GM23338 (cell line): ENCODE measurements around the gene SAT1. TPM values are rescaled to one million over a fixed set of nuclear protein-coding genes. Genes with fewer than 3 reads are reported as not detected.

Experiments used
- ATAC-seq: fragments of 200-7000 bp; cut with Tn5 transposase; 3 replicates; pipeline ENCODE4 v1.9.1; 2020
- DNase-seq: peaks from one replicate; pipeline ENCODE4 v3.0.0-alpha.2; 2015; ENCODE audit warnings: low spot score
- H2AFZ ChIP-seq: fragments of 200-600 bp; sonication (generic); 2 replicates; pipeline ENCODE4 v1.8.0; 2016; ENCODE audit warnings: antibody characterized with exemption, mild to moderate bottlenecking, moderate library complexity
- H3F3A ChIP-seq: fragments of 200-600 bp; sonication (generic); replicated peaks from 2 replicates; pipeline ENCODE4 v1.8.0; 2017; ENCODE audit warnings: antibody characterized with exemption, mixed run types, low read depth
- H3K27ac ChIP-seq: fragments of 200-600 bp; sonication (generic); 2 replicates; pipeline ENCODE4 v1.6.1; 2016; ENCODE audit warnings: low read depth
- H3K27me3 ChIP-seq: fragments of 200-600 bp; sonication (generic); 2 replicates; pipeline ENCODE4 v1.8.0; 2016; ENCODE audit warnings: mild to moderate bottlenecking, mixed run types, moderate library complexity; ENCODE audit not compliant: insufficient read depth
- H3K36me3 ChIP-seq: fragments of 200-600 bp; sonication (generic); 2 replicates; pipeline ENCODE4 v1.8.0; 2016; ENCODE audit warnings: mild to moderate bottlenecking; ENCODE audit not compliant: insufficient read depth
- H3K4me1 ChIP-seq: fragments of 200-600 bp; sonication (generic); 2 replicates; pipeline ENCODE4 v1.8.0; 2016; ENCODE audit warnings: mild to moderate bottlenecking, moderate library complexity; ENCODE audit not compliant: insufficient read depth
- H3K4me2 ChIP-seq: fragments of 200-600 bp; sonication (generic); 2 replicates; pipeline ENCODE4 v1.7.1; 2017; ENCODE audit warnings: mixed run types
- H3K4me3 ChIP-seq: fragments of 200-600 bp; sonication (generic); 2 replicates; pipeline ENCODE4 v1.6.1; 2016; ENCODE audit warnings: mixed run types
- H3K79me2 ChIP-seq: fragments of 200-600 bp; sonication (generic); replicated peaks from 2 replicates; pipeline ENCODE4 v1.8.0; 2017; ENCODE audit warnings: mild to moderate bottlenecking; ENCODE audit not compliant: insufficient read depth
- H3K9me2 ChIP-seq: fragments of 200-600 bp; sonication (generic); 2 replicates; pipeline ENCODE4 v1.8.0; 2017; ENCODE audit not compliant: insufficient read depth
- H4K20me1 ChIP-seq: fragments of 200-600 bp; sonication (generic); replicated peaks from 2 replicates; pipeline ENCODE4 v1.8.0; 2017; ENCODE audit warnings: mild to moderate bottlenecking; ENCODE audit not compliant: insufficient read depth
- H3K27ac Mint-ChIP-seq: 2 replicates; pipeline ENCODE4 v1.8.0; 2020; ENCODE audit warnings: inconsistent platforms, mild to moderate bottlenecking, moderate library complexity, mixed read lengths
- H3K27me3 Mint-ChIP-seq: 3 replicates; pipeline ENCODE4 v1.8.0; 2022; ENCODE audit warnings: low read depth, mild to moderate bottlenecking, moderate library complexity, mixed read lengths, inconsistent platforms; ENCODE audit not compliant: insufficient read depth, poor library complexity
- H3K36me3 Mint-ChIP-seq: 3 replicates; pipeline ENCODE4 v1.8.0; 2021; ENCODE audit warnings: low read depth, mild to moderate bottlenecking, inconsistent platforms, moderate library complexity, mixed read lengths
- H3K4me1 Mint-ChIP-seq: 3 replicates; pipeline ENCODE4 v1.8.0; 2020; ENCODE audit warnings: mild to moderate bottlenecking, inconsistent platforms, mixed read lengths
- H3K4me3 Mint-ChIP-seq: 3 replicates; pipeline ENCODE4 v1.8.0; 2021; ENCODE audit warnings: moderate library complexity, mild to moderate bottlenecking, inconsistent platforms, mixed read lengths
- H3K9me3 Mint-ChIP-seq: 3 replicates; pipeline ENCODE4 v1.8.0; 2020; ENCODE audit warnings: moderate library complexity, mild to moderate bottlenecking, inconsistent platforms, mixed read lengths
- CREB1 ChIP-seq: fragments of 250-450 bp; sonication (Bioruptor Pico); IDR thresholded peaks from 2 replicates; pipeline ENCODE4 v1.5.0; 2020; ENCODE audit warnings: low read depth, mild to moderate bottlenecking, moderate library complexity
- EZH2 ChIP-seq: fragments of 200-600 bp; sonication (generic); IDR thresholded peaks from one replicate; pipeline ENCODE4 v1.8.0; 2017; ENCODE audit warnings: antibody characterized with exemption, mild to moderate bottlenecking, low read depth; ENCODE audit not compliant: unreplicated experiment
- EZH2phosphoT487 ChIP-seq: fragments of 200-600 bp; sonication (generic); IDR thresholded peaks from one replicate; pipeline ENCODE4 v1.8.1; 2018; ENCODE audit warnings: antibody characterized with exemption; ENCODE audit not compliant: unreplicated experiment
- JUNB ChIP-seq: IDR thresholded peaks from one replicate; pipeline ENCODE4 v1.6.1; 2016; ENCODE audit warnings: antibody characterized with exemption; ENCODE audit not compliant: unreplicated experiment
- NANOG ChIP-seq: IDR thresholded peaks from 2 replicates; pipeline ENCODE4 v1.6.1; 2016; ENCODE audit warnings: antibody characterized with exemption, borderline replicate concordance
- POLR2AphosphoS5 ChIP-seq: IDR thresholded peaks from 2 replicates; pipeline ENCODE4 v1.6.1; 2016; ENCODE audit warnings: antibody characterized with exemption, low read depth
- STAT1 ChIP-seq: IDR thresholded peaks from one replicate; pipeline ENCODE4 v1.6.1; 2016; ENCODE audit warnings: antibody characterized with exemption; ENCODE audit not compliant: unreplicated experiment
- ZNF114 ChIP-seq: fragments of 250-450 bp; sonication (Bioruptor Pico); IDR thresholded peaks from 2 replicates; pipeline ENCODE4 v1.5.0; 2020; ENCODE audit warnings: mild to moderate bottlenecking, moderate library complexity
- ZNF331 ChIP-seq: fragments of 250-450 bp; sonication (Bioruptor Pico); IDR thresholded peaks from 2 replicates; pipeline ENCODE4 v1.5.0; 2020; ENCODE audit warnings: low read depth, mild to moderate bottlenecking, moderate library complexity
- polyA plus RNA-seq: library from polyadenylated mRNA; unstranded; fragments of >200 nt; fragmentation: Nextera tagmentation; extraction: Ambion mirVana; gene quantifications from 2 replicates; pipeline ENCODE4 v1.2.1, GENCODE V29; 2016
- total RNA-seq: library from RNA; depleted of rRNA; stranded (reverse); fragments of >200 nt; shearing (Covaris generic); gene quantifications from 2 replicates; pipeline ENCODE4 v1.2.3, GENCODE V29; 2014
- TF ChIP-seq, protein P1 (sequence below): IDR thresholded peaks from 2 replicates; pipeline ENCODE4 v1.6.1; 2016; ENCODE audit warnings: antibody characterized with exemption
- TF ChIP-seq, protein P2 (sequence below): fragments of 250-450 bp; sonication (Bioruptor Pico); IDR thresholded peaks from 2 replicates; pipeline ENCODE4 v1.5.0; 2020; ENCODE audit warnings: mild to moderate bottlenecking, moderate library complexity
- TF ChIP-seq, protein P3 (sequence below), 2 experiments: fragments of 200-600 bp in 1 of 2; sonication (generic) in 1 of 2; conservative IDR thresholded peaks; 2 replicates each; pipeline versions ENCODE4 v1.5.1 to v1.6.1; 2016 to 2017; ENCODE audit warnings: antibody characterized with exemption in 2 of 2, low read depth in 2 of 2, mild to moderate bottlenecking in 2 of 2, moderate library complexity in 1 of 2

The SAT1 gene
- total and polyA plus RNA-seq, 2 experiments from 2014 or later, result 44.1 to 101 TPM

DNA sequence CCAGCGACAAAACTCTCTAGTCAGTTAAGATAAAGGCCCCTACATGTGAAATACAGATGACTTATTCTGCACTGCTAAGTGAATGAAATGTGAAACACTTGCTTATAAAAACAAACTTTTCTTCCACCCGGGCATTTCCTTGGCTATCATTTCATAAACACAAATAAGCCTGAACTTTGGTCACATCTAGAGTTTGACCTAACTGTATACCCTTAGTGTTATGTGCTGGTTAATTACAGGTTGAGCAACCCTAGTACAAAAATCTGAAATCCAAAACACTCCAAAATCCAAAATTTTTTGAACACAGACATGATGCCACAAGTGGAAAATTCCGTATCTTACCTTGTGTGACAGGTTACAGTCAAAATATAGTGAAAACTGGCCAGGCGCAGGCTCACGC lies 45.9 kb downstream of the SAT1 start (continued):
- TF ChIP-seq, protein P1, sequence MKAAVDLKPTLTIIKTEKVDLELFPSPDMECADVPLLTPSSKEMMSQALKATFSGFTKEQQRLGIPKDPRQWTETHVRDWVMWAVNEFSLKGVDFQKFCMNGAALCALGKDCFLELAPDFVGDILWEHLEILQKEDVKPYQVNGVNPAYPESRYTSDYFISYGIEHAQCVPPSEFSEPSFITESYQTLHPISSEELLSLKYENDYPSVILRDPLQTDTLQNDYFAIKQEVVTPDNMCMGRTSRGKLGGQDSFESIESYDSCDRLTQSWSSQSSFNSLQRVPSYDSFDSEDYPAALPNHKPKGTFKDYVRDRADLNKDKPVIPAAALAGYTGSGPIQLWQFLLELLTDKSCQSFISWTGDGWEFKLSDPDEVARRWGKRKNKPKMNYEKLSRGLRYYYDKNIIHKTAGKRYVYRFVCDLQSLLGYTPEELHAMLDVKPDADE, result no peak
- TF ChIP-seq POLR2AphosphoS5, result no peak

DNA sequence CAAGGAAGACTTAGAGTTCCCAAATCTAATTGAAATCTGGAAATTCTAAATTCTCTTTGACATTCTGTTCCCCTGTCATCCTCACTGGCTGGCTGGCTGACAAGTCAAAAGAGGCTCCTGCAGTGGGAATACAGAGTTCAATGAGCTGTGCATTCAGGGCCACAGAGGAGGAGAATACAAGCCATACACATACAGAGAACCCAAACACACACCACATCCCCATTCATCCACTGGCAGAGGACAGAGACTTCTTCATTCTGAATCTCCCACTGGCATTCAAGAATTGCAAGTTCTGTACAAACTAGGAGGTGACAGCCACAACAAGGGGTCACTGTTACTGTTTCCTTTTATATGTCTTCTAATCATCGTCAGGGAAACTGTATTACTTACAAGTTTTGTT lies 49.7 kb downstream of the SAT1 start:
- Histone ChIP-seq H4K20me1 (no peaks in the 10 kb centered on the region), H3K4me1 (no peaks in the 10 kb centered on the region), H3F3A (no peaks in the 10 kb centered on the region), H3K9me2 (no peaks in the 10 kb centered on the region), H3K27me3 (no peaks in the 10 kb centered on the region), H3K36me3 (no peaks in the 10 kb centered on the region), H3K4me3 (no peak overlapping the region), H3K4me2 (no peak overlapping the region), H2AFZ (no peak overlapping the region), H3K79me2 (no peaks in the 10 kb centered on the region), H3K27ac (no peak overlapping the region)
- Mint-ChIP-seq H3K4me1 (peaks cover 3% of the 10 kb centered on the region; the same call in 2 of the 3 replicates), H3K27me3 (no peaks in the 10 kb centered on the region), H3K36me3 (no peaks in the 10 kb centered on the region), H3K27ac (no peak overlapping the region), H3K4me3 (no peak overlapping the region), H3K9me3 (no peaks in the 10 kb centered on the region)
- DNase-seq (no peak), ATAC-seq (no peak)
- no peak for TF ChIP-seq JUNB
- TF ChIP-seq, protein P1, result no peak
- no peak for TF ChIP-seq CREB1
- TF ChIP-seq EZH2, result no peak
- TF ChIP-seq EZH2phosphoT487, result no peak
- TF ChIP-seq, protein P2, sequence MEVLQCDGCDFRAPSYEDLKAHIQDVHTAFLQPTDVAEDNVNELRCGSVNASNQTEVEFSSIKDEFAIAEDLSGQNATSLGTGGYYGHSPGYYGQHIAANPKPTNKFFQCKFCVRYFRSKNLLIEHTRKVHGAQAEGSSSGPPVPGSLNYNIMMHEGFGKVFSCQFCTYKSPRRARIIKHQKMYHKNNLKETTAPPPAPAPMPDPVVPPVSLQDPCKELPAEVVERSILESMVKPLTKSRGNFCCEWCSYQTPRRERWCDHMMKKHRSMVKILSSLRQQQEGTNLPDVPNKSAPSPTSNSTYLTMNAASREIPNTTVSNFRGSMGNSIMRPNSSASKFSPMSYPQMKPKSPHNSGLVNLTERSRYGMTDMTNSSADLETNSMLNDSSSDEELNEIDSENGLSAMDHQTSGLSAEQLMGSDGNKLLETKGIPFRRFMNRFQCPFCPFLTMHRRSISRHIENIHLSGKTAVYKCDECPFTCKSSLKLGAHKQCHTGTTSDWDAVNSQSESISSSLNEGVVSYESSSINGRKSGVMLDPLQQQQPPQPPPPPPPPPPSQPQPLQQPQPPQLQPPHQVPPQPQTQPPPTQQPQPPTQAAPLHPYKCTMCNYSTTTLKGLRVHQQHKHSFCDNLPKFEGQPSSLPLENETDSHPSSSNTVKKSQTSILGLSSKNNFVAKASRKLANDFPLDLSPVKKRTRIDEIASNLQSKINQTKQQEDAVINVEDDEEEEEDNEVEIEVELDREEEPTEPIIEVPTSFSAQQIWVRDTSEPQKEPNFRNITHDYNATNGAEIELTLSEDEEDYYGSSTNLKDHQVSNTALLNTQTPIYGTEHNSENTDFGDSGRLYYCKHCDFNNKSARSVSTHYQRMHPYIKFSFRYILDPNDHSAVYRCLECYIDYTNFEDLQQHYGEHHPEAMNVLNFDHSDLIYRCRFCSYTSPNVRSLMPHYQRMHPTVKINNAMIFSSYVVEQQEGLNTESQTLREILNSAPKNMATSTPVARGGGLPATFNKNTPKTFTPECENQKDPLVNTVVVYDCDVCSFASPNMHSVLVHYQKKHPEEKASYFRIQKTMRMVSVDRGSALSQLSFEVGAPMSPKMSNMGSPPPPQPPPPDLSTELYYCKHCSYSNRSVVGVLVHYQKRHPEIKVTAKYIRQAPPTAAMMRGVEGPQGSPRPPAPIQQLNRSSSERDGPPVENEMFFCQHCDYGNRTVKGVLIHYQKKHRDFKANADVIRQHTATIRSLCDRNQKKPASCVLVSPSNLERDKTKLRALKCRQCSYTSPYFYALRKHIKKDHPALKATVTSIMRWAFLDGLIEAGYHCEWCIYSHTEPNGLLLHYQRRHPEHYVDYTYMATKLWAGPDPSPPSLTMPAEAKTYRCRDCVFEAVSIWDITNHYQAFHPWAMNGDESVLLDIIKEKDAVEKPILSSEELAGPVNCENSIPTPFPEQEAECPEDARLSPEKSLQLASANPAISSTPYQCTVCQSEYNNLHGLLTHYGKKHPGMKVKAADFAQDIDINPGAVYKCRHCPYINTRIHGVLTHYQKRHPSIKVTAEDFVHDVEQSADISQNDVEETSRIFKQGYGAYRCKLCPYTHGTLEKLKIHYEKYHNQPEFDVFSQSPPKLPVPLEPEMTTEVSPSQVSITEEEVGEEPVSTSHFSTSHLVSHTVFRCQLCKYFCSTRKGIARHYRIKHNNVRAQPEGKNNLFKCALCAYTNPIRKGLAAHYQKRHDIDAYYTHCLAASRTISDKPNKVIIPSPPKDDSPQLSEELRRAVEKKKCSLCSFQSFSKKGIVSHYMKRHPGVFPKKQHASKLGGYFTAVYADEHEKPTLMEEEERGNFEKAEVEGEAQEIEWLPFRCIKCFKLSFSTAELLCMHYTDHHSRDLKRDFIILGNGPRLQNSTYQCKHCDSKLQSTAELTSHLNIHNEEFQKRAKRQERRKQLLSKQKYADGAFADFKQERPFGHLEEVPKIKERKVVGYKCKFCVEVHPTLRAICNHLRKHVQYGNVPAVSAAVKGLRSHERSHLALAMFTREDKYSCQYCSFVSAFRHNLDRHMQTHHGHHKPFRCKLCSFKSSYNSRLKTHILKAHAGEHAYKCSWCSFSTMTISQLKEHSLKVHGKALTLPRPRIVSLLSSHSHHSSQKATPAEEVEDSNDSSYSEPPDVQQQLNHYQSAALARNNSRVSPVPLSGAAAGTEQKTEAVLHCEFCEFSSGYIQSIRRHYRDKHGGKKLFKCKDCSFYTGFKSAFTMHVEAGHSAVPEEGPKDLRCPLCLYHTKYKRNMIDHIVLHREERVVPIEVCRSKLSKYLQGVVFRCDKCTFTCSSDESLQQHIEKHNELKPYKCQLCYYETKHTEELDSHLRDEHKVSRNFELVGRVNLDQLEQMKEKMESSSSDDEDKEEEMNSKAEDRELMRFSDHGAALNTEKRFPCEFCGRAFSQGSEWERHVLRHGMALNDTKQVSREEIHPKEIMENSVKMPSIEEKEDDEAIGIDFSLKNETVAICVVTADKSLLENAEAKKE (CRISPR knock-in tag), result no peak
- TF ChIP-seq POLR2AphosphoS5, result no peak
- no peak for TF ChIP-seq ZNF331 (CRISPR knock-in tag)
- TF ChIP-seq ZNF114 (CRISPR knock-in tag), result no peak
- TF ChIP-seq, protein P3, sequence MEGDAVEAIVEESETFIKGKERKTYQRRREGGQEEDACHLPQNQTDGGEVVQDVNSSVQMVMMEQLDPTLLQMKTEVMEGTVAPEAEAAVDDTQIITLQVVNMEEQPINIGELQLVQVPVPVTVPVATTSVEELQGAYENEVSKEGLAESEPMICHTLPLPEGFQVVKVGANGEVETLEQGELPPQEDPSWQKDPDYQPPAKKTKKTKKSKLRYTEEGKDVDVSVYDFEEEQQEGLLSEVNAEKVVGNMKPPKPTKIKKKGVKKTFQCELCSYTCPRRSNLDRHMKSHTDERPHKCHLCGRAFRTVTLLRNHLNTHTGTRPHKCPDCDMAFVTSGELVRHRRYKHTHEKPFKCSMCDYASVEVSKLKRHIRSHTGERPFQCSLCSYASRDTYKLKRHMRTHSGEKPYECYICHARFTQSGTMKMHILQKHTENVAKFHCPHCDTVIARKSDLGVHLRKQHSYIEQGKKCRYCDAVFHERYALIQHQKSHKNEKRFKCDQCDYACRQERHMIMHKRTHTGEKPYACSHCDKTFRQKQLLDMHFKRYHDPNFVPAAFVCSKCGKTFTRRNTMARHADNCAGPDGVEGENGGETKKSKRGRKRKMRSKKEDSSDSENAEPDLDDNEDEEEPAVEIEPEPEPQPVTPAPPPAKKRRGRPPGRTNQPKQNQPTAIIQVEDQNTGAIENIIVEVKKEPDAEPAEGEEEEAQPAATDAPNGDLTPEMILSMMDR (conservative IDR thresholded peaks at IDR 0.05; ENCODE audit: low read depth in 2 of 2), result no peak
- no peak for TF ChIP-seq STAT1
- TF ChIP-seq NANOG, result no peak
